ENCODE results near the gene C8A. TPM values are rescaled to one million over a fixed set of nuclear protein-coding genes. Genes with fewer than 3 reads are reported as not detected.

Gene C8A
- total RNA-seq, 1 donor from 2014 or later = not detected

GRCh38 chr1:56866656-56867055, 12.1 kb downstream of the C8A start:
- no peak overlapping the region for H3K4me3 Mint-ChIP-seq (ENCODE audit: unreplicated experiment)
- no peaks in the 10 kb centered on the region for H3K4me1 Mint-ChIP-seq (ENCODE audit: unreplicated experiment)
- H3K36me3 Mint-ChIP-seq (ENCODE audit: unreplicated experiment) = no peaks in the 10 kb centered on the region
- no peak for DNase-seq (ENCODE audit: extremely low spot score, unreplicated experiment)
- TF ChIP-seq, protein P1, sequence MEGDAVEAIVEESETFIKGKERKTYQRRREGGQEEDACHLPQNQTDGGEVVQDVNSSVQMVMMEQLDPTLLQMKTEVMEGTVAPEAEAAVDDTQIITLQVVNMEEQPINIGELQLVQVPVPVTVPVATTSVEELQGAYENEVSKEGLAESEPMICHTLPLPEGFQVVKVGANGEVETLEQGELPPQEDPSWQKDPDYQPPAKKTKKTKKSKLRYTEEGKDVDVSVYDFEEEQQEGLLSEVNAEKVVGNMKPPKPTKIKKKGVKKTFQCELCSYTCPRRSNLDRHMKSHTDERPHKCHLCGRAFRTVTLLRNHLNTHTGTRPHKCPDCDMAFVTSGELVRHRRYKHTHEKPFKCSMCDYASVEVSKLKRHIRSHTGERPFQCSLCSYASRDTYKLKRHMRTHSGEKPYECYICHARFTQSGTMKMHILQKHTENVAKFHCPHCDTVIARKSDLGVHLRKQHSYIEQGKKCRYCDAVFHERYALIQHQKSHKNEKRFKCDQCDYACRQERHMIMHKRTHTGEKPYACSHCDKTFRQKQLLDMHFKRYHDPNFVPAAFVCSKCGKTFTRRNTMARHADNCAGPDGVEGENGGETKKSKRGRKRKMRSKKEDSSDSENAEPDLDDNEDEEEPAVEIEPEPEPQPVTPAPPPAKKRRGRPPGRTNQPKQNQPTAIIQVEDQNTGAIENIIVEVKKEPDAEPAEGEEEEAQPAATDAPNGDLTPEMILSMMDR (IDR thresholded peaks at IDR 0.05) = no peak
- H3K27me3 Mint-ChIP-seq (ENCODE audit: unreplicated experiment) = peaks cover 2% of the 10 kb centered on the region
- H3K27ac Mint-ChIP-seq (ENCODE audit: unreplicated experiment) = no peak overlapping the region
- peaks cover 6% of the 10 kb centered on the region for H3K9me3 Mint-ChIP-seq (ENCODE audit: unreplicated experiment)

- Mint-ChIP-seq H3K4me1 (ENCODE audit: unreplicated experiment) (no peaks in the 10 kb centered on the region), H3K4me3 (ENCODE audit: unreplicated experiment) (no peak overlapping the region), H3K27ac (ENCODE audit: unreplicated experiment) (no peak overlapping the region), H3K36me3 (ENCODE audit: unreplicated experiment) (no peaks in the 10 kb centered on the region), H3K9me3 (ENCODE audit: unreplicated experiment) (peaks cover 6% of the 10 kb centered on the region), H3K27me3 (ENCODE audit: unreplicated experiment) (peaks cover 2% of the 10 kb centered on the region)
- DNase-seq (ENCODE audit: extremely low spot score, unreplicated experiment) = no peak
- TF ChIP-seq, protein P1 (IDR thresholded peaks at IDR 0.05) = no peak
Measured at GRCh38 chr1:56867491-56867890, 12.9 kb downstream of the C8A start.

- Mint-ChIP-seq H3K36me3 (ENCODE audit: unreplicated experiment) (no peaks in the 10 kb centered on the region), H3K4me1 (ENCODE audit: unreplicated experiment) (no peaks in the 10 kb centered on the region), H3K27ac (ENCODE audit: unreplicated experiment) (no peak overlapping the region), H3K9me3 (ENCODE audit: unreplicated experiment) (peaks cover 6% of the 10 kb centered on the region), H3K4me3 (ENCODE audit: unreplicated experiment) (no peak overlapping the region), H3K27me3 (ENCODE audit: unreplicated experiment) (peaks cover 7% of the 10 kb centered on the region)
- TF ChIP-seq, protein P1 (IDR thresholded peaks at IDR 0.05) = no peak
- no peak for DNase-seq (ENCODE audit: extremely low spot score, unreplicated experiment)
Measured at GRCh38 chr1:56868761-56869160, 14.2 kb downstream of the C8A start.

- peaks cover 18% of the 10 kb centered on the region for H3K27me3 Mint-ChIP-seq (ENCODE audit: unreplicated experiment)
- no peaks in the 10 kb centered on the region for H3K9me3 Mint-ChIP-seq (ENCODE audit: unreplicated experiment)
- no peaks in the 10 kb centered on the region for H3K4me1 Mint-ChIP-seq (ENCODE audit: unreplicated experiment)
- DNase-seq (ENCODE audit: extremely low spot score, unreplicated experiment) = no peak
- H3K27ac Mint-ChIP-seq (ENCODE audit: unreplicated experiment) = no peak overlapping the region
- no peak overlapping the region for H3K4me3 Mint-ChIP-seq (ENCODE audit: unreplicated experiment)
- no peaks in the 10 kb centered on the region for H3K36me3 Mint-ChIP-seq (ENCODE audit: unreplicated experiment)
- TF ChIP-seq, protein P1 (IDR thresholded peaks at IDR 0.05) = no peak
Measured at GRCh38 chr1:56872597-56872996, 18.0 kb downstream of the C8A start.

DNA sequence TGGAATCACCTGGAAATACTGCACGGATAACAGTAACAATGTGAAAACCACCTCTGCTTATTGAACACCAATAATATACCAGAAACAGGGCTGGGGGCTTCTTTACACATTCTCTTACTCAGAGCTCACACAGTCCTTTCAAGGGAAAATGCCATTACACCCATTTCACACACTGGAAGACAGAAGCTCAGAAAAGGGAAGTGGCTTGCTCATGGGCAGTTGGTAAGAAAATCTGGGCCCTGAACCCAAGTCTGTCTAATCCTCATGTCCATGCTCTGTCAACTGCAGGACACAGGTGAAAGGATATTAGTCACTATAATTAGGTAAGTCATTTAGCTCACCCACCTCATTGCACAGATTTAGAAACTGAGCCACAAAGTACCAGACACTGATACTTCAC, 18.6 kb downstream of the C8A start:
- TF ChIP-seq, protein P1 (IDR thresholded peaks at IDR 0.05) = no peak
- no peak overlapping the region for H3K4me3 Mint-ChIP-seq (ENCODE audit: unreplicated experiment)
- H3K9me3 Mint-ChIP-seq (ENCODE audit: unreplicated experiment) = no peaks in the 10 kb centered on the region
- H3K27me3 Mint-ChIP-seq (ENCODE audit: unreplicated experiment) = peaks cover 18% of the 10 kb centered on the region
- no peak overlapping the region for H3K27ac Mint-ChIP-seq (ENCODE audit: unreplicated experiment)
- no peaks in the 10 kb centered on the region for H3K4me1 Mint-ChIP-seq (ENCODE audit: unreplicated experiment)
- H3K36me3 Mint-ChIP-seq (ENCODE audit: unreplicated experiment) = no peaks in the 10 kb centered on the region
- DNase-seq (ENCODE audit: extremely low spot score, unreplicated experiment) = no peak
